ENCODE data around the gene PDGFB.

GRCh38 chr22:39208013-39208680 is 36.6 kb downstream of the PDGFB start:
- TF ChIP-seq CTCF (IDR thresholded peaks at IDR 0.05; ENCODE audit: low read length) (no peak), EZH2phosphoT487 (IDR thresholded peaks at IDR 0.05; ENCODE audit: low read length) (no peak), EZH2 (optimal IDR thresholded peaks at IDR 0.05; ENCODE audit: low read depth, low read length) (no peak)

All from MM.1S (cell line).